Loucy (cell line): Measurements from ENCODE around the gene COL5A1.

Source experiments
- EZH2phosphoT487 ChIP-seq: fragments of 200-600 bp; IDR thresholded peaks from 2 replicates; pipeline ENCODE4 v1.6.1; 2018; ENCODE audit warnings: antibody characterized with exemption, mild to moderate bottlenecking, moderate library complexity, borderline replicate concordance
- TF ChIP-seq, protein P1 (sequence below): fragments of 200-600 bp; sonication (generic); conservative IDR thresholded peaks from 2 replicates; pipeline ENCODE4 v1.5.1; 2014; ENCODE audit warnings: mild to moderate bottlenecking, antibody characterized with exemption, low read length

DNA sequence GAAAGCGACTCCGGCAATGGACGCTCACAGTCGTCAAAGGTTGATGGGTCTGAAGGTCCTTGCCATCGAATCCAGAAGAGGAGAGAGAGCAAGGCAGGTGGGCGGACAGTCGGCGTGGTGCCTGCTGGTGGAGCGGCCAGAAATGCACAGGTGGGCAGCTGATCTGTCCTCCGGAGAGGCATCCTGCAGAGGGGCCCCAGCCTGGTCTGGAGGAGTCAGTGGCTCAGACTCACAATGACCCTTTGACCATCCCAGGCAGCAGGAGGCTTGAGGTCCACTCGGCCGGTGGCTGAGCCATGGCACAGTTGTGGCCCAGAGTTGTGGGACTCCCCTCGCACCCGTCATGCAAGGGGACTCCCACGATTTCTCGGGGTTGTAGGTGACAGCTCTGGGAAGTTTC lies 204.6 kb downstream of the COL5A1 start:
- TF ChIP-seq, protein P1, sequence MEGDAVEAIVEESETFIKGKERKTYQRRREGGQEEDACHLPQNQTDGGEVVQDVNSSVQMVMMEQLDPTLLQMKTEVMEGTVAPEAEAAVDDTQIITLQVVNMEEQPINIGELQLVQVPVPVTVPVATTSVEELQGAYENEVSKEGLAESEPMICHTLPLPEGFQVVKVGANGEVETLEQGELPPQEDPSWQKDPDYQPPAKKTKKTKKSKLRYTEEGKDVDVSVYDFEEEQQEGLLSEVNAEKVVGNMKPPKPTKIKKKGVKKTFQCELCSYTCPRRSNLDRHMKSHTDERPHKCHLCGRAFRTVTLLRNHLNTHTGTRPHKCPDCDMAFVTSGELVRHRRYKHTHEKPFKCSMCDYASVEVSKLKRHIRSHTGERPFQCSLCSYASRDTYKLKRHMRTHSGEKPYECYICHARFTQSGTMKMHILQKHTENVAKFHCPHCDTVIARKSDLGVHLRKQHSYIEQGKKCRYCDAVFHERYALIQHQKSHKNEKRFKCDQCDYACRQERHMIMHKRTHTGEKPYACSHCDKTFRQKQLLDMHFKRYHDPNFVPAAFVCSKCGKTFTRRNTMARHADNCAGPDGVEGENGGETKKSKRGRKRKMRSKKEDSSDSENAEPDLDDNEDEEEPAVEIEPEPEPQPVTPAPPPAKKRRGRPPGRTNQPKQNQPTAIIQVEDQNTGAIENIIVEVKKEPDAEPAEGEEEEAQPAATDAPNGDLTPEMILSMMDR: no peak
- TF ChIP-seq EZH2phosphoT487: no peak
